ENCODE measurements around the gene SCT. TPM values are rescaled to one million over a fixed set of nuclear protein-coding genes. Genes with fewer than 3 reads are reported as not detected.

SCT gene
- total and polyA plus RNA-seq, 4 donors, result not detected

DNA sequence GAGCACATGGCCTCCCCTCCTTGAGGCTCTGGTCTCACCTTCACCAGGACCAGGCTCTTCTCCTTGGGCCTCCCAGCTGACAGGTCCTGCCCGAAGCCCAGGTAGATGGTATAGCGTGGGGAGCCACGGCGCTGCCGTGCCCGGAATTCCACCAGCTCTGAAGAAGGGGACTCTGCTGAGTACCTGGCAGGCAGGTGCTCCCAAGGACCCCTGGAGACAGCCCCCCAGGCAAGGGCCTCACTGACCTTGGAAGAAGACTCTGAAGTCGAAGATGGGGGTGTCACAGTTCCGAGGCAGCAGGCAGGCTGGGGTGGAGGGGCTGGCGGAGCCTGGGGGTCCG is 14.1 kb downstream of the SCT start:
- Histone ChIP-seq H3K27ac (ENCODE audit: low read depth in 1 of 2, low read length in 1 of 2) (peak overlapping the region in 1 of 2 donors; percentile 55), H3K9ac (ENCODE audit: insufficient read depth in 1 of 2, low read length in 2 of 2) (no peak overlapping the region), H3K4me1 (ENCODE audit: control insufficient read depth in 5 of 5, insufficient read depth in 5 of 5, low read length in 5 of 5) (peaks cover 0 to 14% (median 9%) of the 10 kb centered on the region in 5 donors), H3K9me3 (ENCODE audit: control insufficient read depth in 4 of 4, insufficient read depth in 3 of 4, low read length in 3 of 4) (no peaks in the 10 kb centered on the region), H3K4me3 (no peak overlapping the region), H3K36me3 (ENCODE audit: control insufficient read depth in 4 of 4, insufficient read depth in 4 of 4, low read length in 4 of 4) (peaks cover 8 to 64% (median 21%) of the 10 kb centered on the region in 4 donors), H3K27me3 (ENCODE audit: control insufficient read depth in 3 of 3, insufficient read depth in 3 of 3, low read length in 2 of 3) (no peaks in the 10 kb centered on the region)
- DNase-seq (no peak), ATAC-seq (ENCODE audit: insufficient read depth, low FRiP score) (no peak)
- TF ChIP-seq, protein P1, sequence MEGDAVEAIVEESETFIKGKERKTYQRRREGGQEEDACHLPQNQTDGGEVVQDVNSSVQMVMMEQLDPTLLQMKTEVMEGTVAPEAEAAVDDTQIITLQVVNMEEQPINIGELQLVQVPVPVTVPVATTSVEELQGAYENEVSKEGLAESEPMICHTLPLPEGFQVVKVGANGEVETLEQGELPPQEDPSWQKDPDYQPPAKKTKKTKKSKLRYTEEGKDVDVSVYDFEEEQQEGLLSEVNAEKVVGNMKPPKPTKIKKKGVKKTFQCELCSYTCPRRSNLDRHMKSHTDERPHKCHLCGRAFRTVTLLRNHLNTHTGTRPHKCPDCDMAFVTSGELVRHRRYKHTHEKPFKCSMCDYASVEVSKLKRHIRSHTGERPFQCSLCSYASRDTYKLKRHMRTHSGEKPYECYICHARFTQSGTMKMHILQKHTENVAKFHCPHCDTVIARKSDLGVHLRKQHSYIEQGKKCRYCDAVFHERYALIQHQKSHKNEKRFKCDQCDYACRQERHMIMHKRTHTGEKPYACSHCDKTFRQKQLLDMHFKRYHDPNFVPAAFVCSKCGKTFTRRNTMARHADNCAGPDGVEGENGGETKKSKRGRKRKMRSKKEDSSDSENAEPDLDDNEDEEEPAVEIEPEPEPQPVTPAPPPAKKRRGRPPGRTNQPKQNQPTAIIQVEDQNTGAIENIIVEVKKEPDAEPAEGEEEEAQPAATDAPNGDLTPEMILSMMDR (IDR thresholded peaks at IDR 0.05; ENCODE audit: control extremely low read depth, extremely low read depth), result no peak
- 94 to 96% methylated on average over 10 of the region's 10 CpGs for WGBS, 2 donors

DNA sequence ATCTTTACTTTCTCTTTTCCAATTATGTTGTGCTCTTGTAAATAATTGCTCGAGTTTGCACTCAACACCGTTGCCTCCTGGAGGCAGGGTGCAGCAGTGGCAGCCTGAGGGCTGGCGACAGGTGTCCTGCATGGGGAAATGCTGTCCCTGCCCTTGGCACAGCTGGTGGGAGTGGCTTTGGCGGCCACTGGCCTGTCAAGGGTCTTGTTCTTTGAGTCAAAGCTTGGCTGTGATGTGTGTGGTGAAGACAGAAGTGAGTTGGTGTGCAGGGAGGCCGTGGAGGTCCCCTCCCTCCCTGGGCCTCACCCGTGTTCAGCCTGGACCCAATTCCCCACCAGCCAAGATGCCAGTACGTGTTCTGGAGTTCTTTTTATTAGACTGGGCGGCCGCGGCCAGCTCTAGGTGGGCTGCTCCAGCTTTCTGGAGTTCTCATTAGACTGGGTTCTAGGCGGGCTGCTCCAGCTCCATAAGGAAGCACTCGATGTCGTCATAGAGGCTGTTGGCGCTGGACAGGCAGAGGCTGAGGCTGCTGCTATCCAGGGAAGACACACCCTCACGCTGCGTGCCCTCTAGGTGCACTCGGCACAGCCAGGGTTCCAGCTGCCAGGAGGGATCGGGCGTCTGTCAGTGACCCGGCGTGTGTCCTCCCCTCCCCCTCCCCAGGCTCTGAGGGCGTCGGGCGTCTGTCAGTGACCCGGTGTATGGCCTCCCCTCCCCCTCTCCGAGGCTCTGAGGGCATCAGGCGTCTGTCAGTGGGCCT is 14.6 kb downstream of the SCT start:
- Histone ChIP-seq H3K27ac (ENCODE audit: low read depth in 1 of 2, low read length in 1 of 2) (peak overlapping the region in 1 of 2 donors; percentile 55), H3K4me1 (ENCODE audit: control insufficient read depth in 5 of 5, insufficient read depth in 5 of 5, low read length in 5 of 5) (peaks cover 0 to 14% (median 9%) of the 10 kb centered on the region in 5 donors), H3K9me3 (ENCODE audit: control insufficient read depth in 4 of 4, insufficient read depth in 3 of 4, low read length in 3 of 4) (no peaks in the 10 kb centered on the region), H3K36me3 (ENCODE audit: control insufficient read depth in 4 of 4, insufficient read depth in 4 of 4, low read length in 4 of 4) (peaks cover 8 to 70% (median 24%) of the 10 kb centered on the region in 4 donors), H3K9ac (ENCODE audit: insufficient read depth in 1 of 2, low read length in 2 of 2) (no peak overlapping the region), H3K4me3 (no peak overlapping the region), H3K27me3 (ENCODE audit: control insufficient read depth in 3 of 3, insufficient read depth in 3 of 3, low read length in 2 of 3) (no peaks in the 10 kb centered on the region)
- ATAC-seq (ENCODE audit: insufficient read depth, low FRiP score) (no peak), DNase-seq (no peak)
- TF ChIP-seq, protein P1 (IDR thresholded peaks at IDR 0.05; ENCODE audit: control extremely low read depth, extremely low read depth), result no peak
- 76 to 77% methylated on average over 25 to 27 of the region's 27 CpGs for WGBS, 2 donors

GRCh38 chr11:611001-611996 is 15.7 kb downstream of the SCT start:
- TF ChIP-seq, protein P1 (IDR thresholded peaks at IDR 0.05; ENCODE audit: control extremely low read depth, extremely low read depth), result no peak
- Histone ChIP-seq H3K27me3 (ENCODE audit: control insufficient read depth in 3 of 3, insufficient read depth in 3 of 3, low read length in 2 of 3) (no peaks in the 10 kb centered on the region), H3K9me3 (ENCODE audit: control insufficient read depth in 4 of 4, insufficient read depth in 3 of 4, low read length in 3 of 4) (no peaks in the 10 kb centered on the region), H3K9ac (ENCODE audit: insufficient read depth in 1 of 2, low read length in 2 of 2) (no peak overlapping the region), H3K4me1 (ENCODE audit: control insufficient read depth in 5 of 5, insufficient read depth in 5 of 5, low read length in 5 of 5) (peaks cover 0 to 14% (median 9%) of the 10 kb centered on the region in 5 donors), H3K36me3 (ENCODE audit: control insufficient read depth in 4 of 4, insufficient read depth in 4 of 4, low read length in 4 of 4) (peaks cover 10 to 80% (median 30%) of the 10 kb centered on the region in 4 donors), H3K4me3 (no peak overlapping the region), H3K27ac (ENCODE audit: low read depth in 1 of 2, low read length in 1 of 2) (no peak overlapping the region)
- ATAC-seq (ENCODE audit: insufficient read depth, low FRiP score) (no peak), DNase-seq (no peak)
- 92% methylated on average over 40 to 49 of the region's 49 CpGs for WGBS, 2 donors
